HG03342 (cell line): ENCODE data around the gene PPARGC1A.

Experiments used
- ATAC-seq: cut with Tn5 transposase; IDR thresholded peaks from one replicate; pipeline ENCODE4 v1.9.1; 2021; ENCODE audit warnings: mild to moderate bottlenecking, moderate library complexity; ENCODE audit not compliant: unreplicated experiment

PPARGC1A gene

GRCh38 chr4:23881052-23881501 lies 8.8 kb downstream of the PPARGC1A start:
- no peak for ATAC-seq

- no peak for ATAC-seq
Measured at GRCh38 chr4:23878912-23879732, 10.7 kb downstream of the PPARGC1A start.

GRCh38 chr4:23878246-23878891 lies 11.5 kb downstream of the PPARGC1A start:
- ATAC-seq: no peak

GRCh38 chr4:23877758-23878229 lies 12.1 kb downstream of the PPARGC1A start:
- ATAC-seq: no peak

GRCh38 chr4:23876418-23877089 lies 13.3 kb downstream of the PPARGC1A start:
- ATAC-seq: no peak

GRCh38 chr4:23875317-23875716 lies 14.5 kb downstream of the PPARGC1A start:
- no peak for ATAC-seq

- no peak for ATAC-seq
Measured at GRCh38 chr4:23874536-23874901, 15.3 kb downstream of the PPARGC1A start.

- no peak for ATAC-seq
Measured at GRCh38 chr4:23873717-23874535, 15.9 kb downstream of the PPARGC1A start.

GRCh38 chr4:23871426-23871825 lies 18.4 kb downstream of the PPARGC1A start:
- no peak for ATAC-seq

GRCh38 chr4:23866450-23867075 lies 23.3 kb downstream of the PPARGC1A start:
- ATAC-seq: no peak

- no peak for ATAC-seq
Measured at GRCh38 chr4:23861897-23862296, 27.9 kb downstream of the PPARGC1A start.

GRCh38 chr4:23860919-23861318 lies 28.9 kb downstream of the PPARGC1A start:
- no peak for ATAC-seq

GRCh38 chr4:23857367-23857959 lies 32.4 kb downstream of the PPARGC1A start:
- no peak for ATAC-seq

- ATAC-seq: no peak
Measured at GRCh38 chr4:23856630-23857029, 33.2 kb downstream of the PPARGC1A start.

- no peak for ATAC-seq
Measured at GRCh38 chr4:23855912-23856605, 33.8 kb downstream of the PPARGC1A start.

GRCh38 chr4:23853986-23854660 lies 35.7 kb downstream of the PPARGC1A start:
- no peak for ATAC-seq

GRCh38 chr4:23851464-23851863 lies 38.4 kb downstream of the PPARGC1A start:
- no peak for ATAC-seq

GRCh38 chr4:23847158-23847557 lies 42.7 kb downstream of the PPARGC1A start:
- no peak for ATAC-seq

- ATAC-seq: no peak
Measured at GRCh38 chr4:23844961-23845360, 44.9 kb downstream of the PPARGC1A start.
